SHP77 (cell line): ENCODE measurements around the gene VPS51.
A peak's percentile ranks its signal among the peaks of the same experiment; 100 is the strongest.

Experiments
- DNase-seq, 2 experiments: peaks; one replicate each; lab custom pipeline; 2025; lab: John Stamatoyannopoulos, UW

VPS51 gene

GRCh38 chr11:65119670-65119995 is 23.6 kb downstream of the VPS51 start:
- no peak for DNase-seq

- DNase-seq: no peak
Observed at GRCh38 chr11:65120831-65121230, 24.8 kb downstream of the VPS51 start.

GRCh38 chr11:65121447-65121864 is 25.4 kb downstream of the VPS51 start:
- no peak for DNase-seq

DNA sequence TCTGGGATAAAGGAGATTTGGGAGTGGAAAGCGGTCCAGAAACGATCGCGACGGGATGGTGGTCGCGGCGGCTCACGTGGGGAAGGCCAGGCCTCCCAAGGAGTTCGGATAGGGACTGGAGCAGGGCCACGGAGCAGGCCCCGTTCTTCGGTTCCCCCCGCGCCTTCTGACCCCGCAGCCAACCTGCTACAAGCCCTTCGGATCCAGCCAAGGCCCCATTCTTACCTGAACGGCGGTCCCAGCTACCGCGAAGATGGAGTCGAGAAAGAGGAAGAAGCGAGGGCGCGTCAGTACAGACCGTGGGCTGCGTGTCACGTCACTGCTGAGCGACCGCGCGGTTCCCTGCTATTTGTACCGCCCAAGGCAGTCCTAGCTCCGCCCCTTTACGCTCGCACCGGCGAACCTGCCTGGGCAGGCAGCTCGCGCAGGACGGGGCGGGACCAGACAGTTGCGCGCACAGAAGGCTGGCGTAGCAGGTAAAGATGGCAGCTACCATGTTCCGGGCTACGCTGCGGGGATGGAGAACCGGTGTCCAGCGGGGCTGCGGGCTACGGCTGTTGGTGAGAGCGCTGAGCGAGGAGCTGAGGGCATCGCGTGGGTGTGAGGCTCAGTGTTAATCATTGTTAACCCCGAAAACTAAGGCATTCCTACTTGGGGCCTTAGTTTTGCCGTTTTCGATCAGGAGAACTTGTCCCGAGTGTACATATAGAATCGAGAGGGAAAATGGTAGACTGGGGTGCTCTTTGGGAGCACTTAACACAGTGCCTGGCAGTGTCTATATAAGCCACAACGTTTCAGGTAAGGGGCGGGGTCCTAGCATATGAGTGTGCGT is 26.1 kb downstream of the VPS51 start, which contains the start of the genes FAU and MRPL49:
Gene FAU (minus strand): TSS at position 270 of the 832 bp plus-strand sequence. CDS start 321 bp downstream, outside the sequence.
Gene MRPL49 (plus strand): TSS at position 457 of the 832 bp plus-strand sequence. CDS start 26 bp downstream, at position 483.
- DNase-seq: peak; percentile 94 to 97

DNA sequence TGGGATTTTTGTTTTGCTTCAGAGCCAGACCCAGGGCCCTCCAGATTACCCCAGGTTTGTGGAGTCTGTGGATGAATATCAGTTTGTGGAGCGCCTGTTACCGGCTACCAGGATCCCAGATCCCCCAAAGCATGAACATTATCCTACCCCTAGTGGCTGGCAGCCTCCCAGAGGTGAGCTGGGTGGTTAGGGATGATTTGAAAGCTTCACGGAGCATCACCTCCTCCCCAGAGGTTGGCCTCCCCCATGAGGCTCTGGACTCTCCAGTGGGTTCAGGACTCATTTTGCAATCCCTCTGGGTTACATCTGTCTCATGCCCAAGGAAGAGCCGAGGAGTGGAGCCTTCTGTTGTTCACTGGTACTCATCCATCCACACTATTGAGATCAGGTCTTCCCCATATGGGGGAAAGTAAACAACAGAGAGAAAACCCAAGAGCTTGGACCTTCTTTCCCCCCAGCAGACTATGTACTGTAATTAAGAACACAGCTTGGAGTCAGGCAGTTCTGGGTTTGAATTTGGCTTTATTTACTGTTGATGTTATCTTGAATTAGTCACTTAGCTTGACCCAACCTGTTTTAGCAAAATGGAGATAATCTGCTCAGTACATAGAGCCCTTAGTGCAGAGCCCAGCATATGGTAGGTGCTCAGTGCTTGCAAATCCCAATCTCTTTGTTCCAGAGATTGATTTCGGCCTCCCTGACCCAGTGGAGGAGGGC is 28.6 kb downstream of the VPS51 start:
- DNase-seq: no peak

- DNase-seq: no peak
Observed at GRCh38 chr11:65125197-65126056, 29.4 kb downstream of the VPS51 start.

DNA sequence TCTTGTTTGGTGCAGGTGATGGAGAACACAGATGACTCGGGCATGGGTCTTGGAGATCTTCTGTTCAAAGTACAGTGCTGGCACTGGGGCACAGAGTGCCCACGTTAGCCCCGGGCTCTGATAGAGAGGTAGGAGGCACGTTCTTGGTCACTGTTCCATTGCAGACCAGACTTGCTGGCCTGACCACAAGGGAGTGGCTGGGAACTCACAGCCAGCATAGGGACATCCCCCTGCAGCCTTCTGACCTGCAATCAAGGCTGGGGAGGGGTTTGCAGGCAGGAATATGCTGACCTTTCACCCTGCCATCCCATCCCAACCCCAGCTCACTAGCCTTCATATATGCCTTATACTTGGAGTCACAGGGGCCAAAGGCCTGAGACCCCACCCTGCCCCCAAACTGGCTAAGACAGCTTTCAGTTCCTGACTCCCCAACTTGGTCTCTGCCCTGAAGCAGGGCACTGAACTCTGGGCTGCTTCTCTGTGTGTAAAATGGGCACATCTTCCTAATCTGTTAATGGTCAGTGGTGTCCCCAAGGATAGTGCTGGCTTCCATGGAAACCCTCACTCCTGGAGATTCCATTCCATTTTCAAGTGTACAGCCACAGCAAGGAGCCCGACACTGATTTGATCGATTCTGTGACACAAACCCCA is 30.7 kb downstream of the VPS51 start:
- no peak for DNase-seq

- DNase-seq: no peak
Observed at GRCh38 chr11:65127473-65128181, 31.6 kb downstream of the VPS51 start.

GRCh38 chr11:65128182-65129145 is 32.5 kb downstream of the VPS51 start:
- no peak for DNase-seq

DNA sequence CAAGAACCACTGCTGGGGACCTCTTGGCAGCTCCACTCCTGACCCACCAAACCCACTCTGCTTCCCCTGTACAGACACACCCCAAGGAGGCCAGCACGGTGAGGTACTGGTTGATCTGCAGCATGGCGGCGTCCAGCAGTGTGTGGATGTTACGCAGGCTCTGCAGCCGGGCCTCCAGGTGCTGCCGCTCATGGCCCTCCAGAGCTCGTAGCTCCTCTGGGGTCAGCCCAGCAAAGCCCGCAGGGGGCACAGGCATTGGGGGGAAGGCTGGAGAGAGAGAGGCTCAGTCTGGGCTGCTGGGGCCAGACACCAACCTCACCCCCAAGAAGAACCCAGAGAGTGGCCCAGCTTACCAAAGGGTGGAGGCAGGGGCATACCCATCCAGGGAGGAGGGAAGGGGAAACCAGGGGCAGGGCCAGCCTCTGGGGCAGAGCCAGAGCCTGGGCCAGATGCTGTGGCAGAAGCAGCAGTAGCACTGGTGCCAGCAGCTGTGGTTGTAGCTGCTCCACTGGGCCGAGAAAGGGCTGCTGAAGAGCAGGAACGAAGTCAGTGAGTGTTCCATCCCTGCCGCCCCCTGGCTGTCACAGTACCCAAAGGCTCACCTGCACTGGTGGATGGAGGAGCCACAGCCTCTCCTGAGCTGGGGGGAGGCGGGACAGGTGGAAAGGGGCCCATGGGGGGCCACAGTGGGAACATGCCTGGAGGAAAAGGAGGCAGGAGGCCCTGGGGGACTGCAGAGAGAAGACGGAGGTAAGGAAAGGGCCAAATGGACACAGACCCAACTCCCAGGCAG is 33.8 kb downstream of the VPS51 start:
- DNase-seq: no peak

- DNase-seq: no peak
Observed at GRCh38 chr11:65130631-65131416, 34.8 kb downstream of the VPS51 start.

GRCh38 chr11:65131417-65131776 is 35.4 kb downstream of the VPS51 start:
- DNase-seq: no peak

DNA sequence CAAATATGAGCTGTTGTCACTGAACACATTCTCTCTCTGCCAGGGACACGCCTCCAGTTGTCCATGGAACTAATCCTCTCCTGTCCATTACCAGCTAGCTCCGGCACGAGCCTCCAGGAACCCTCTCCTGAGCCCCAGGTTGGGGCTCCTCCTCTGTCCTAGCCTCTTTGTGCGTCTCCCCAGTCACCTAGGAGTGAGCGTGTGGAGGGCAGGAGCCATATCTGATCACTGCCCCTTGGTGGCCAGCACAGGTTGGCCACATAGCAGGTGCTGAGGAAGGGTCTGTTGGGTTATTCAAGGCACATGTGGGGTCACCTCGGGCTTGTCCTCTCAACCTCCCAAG is 35.9 kb downstream of the VPS51 start:
- no peak for DNase-seq

GRCh38 chr11:65132238-65132987 is 36.4 kb downstream of the VPS51 start:
- DNase-seq: no peak

- no peak for DNase-seq
Observed at GRCh38 chr11:65132988-65133700, 37.1 kb downstream of the VPS51 start.

- DNase-seq: no peak
Observed at GRCh38 chr11:65133724-65134123, 37.7 kb downstream of the VPS51 start.
